NCI-H1694 (cell line): ENCODE data around the gene HOXA3.
A peak's percentile ranks its signal among the peaks of the same experiment; 100 is the strongest.

Experiments
- DNase-seq: peaks from one replicate; lab custom pipeline; 2025; lab: John Stamatoyannopoulos, UW

The HOXA3 gene

GRCh38 chr7:27151931-27152815 lies at the start of gene HOXA3:
Gene HOXA3, minus strand, starts transcription at chr7:27152583. Its CDS starts 41,943 bp downstream, at chr7:27110640.
- no peak for DNase-seq

DNA sequence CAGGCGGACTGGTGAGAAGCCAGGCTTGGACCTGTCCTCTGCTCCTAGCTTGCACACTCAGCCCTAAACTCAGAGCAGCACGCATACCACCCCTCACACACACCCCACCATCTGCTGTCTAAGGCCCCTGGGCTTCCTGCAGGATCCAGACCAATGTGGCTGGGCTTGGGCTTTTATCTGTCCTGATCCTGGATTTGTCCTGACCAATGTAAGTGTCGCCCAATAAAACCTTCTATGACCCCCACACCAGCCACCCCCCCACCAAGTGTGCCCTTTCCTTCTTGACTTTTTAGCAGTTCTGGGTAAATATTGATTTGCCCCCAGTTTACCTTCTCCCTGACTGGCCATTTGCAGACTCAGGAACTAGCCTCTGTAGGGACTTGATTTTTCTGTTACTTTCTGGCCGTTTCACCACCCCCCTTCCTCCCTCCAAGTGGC lies 49.2 kb upstream of the HOXA3 start:
- no peak for DNase-seq

DNA sequence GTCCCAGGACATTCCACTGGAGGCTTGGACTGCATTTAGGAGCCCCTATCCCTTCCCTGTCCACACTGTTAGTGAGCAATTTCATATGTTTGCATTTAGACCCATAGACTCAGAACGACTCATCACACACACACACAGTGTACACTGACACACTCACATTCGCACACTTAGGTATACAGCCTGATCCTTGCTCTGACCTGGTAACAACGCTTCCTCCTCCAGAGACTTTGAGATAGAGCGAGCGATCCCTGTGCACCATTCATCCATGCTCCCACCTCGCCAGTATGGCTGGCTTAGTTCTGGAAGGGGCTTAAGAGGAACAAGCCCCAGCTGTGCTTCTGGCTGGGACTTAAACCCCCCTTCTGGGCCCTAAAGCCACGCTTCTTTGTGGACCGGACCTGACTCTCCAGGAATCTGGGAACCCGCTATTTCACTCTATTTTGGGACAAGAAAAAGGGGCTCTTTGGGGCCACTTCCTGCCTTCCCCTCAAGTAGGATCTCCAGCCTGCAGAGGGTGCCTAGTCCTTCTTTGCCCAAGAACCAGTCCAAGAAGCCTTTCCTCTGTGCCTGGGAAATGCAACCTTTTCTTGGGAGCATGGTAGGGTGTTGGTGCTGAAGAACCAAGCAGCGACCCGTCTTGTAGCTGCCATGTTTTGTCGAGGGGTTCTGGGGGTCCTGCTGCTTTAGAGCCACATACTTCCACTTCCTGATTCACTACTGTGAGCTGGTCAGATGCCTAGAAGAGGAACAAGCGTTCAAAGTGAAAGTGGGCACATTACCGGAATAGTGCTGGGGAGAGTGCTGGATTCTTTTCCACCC lies 48.6 kb upstream of the HOXA3 start:
- no peak for DNase-seq

DNA sequence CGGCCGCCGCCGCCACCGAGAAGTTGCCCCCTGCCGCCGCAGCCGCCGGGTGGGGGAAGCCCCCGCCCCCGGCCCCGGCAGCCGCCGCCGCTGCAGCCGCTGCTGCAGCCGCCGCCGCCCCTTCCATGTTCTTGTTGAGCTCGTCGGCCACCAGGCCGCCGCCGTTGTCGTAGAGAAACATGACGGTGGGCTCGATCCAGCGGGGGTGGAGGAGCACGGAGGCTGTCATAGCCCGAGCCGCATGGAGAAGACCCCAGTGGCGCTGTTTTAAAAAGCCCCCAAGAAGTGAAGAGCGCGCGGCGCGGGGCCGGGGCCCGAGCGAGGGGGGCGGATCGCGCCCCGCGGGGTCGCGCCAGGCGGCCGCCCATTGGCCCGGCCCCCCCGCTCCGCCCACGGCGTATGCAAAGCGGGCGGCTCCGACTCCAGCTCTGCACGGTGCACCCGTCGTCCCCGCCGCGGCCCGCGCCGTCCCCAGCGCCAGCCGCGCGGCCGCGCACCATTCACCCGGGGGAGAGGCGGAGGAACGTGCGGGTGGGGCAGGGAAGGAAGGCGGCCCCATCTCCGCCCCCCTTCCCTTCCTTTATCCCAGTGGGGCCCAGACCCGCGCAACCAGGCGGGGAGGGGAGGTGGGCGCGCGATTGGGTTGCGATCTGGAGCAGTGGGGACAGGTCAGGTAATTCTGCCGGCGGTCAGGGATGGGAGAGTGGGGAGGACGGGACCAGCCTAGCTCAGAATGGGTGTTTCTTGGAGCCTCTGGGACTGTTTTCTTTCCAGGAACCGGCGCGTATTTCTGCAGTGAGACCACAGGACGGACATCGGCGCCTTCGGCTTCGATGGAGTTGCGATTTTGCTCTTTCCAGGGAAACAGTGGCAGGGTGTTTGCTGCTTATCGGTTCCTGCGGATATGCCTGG lies 47.7 kb upstream of the HOXA3 start, which contains the start of gene HOXA13:
HOXA13 (minus strand) TSS at position 243 of the 912 bp plus-strand sequence; CDS start at position 229, 14 bp downstream.
- peak; percentile 42 for DNase-seq

DNA sequence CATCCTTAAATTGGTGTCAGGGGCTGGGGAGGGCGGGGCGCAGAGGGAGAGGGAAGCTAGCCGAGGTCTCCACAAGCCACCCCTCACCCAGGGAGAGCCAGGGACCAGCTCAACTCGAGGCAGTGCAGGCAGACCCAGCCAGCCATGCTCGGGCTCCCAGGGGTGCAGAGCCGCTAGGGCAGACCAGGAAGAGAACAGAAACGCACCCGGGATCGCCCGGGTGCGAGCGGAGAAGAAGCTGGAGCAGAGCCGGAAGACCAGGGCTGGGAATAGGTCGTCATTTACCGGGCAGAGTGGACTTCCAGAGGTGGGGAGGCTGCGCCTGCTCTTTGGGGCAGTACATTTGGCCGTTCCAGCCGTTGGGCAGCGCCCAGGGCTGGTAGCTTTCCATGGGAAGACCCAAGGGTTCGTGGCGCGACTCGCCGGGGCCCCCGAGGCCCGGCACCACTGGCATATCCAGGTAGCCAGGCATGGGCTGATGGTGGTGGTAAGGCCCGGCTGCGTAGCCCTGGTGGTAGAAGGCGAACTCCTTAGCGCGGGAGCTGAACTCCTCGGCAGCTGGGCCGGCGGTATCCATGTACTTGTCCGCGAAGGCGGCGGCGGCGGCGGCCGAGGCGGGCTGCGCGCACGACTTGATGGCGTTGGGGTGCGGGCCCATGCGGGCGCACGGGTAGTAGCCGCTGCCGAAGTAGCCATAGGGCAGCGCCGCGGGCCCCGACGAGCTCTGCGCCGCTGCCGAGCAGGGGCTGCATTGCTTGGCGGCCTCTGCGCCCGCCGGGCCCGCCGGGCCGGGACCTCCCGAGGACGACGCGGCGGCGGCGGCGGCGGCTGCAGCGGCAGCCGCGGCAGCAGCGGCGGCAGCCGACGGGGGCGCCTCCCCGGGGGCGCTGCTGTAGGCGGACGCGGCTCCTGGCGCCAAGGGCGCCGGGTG lies 46.8 kb upstream of the HOXA3 start:
- no peak for DNase-seq

DNA sequence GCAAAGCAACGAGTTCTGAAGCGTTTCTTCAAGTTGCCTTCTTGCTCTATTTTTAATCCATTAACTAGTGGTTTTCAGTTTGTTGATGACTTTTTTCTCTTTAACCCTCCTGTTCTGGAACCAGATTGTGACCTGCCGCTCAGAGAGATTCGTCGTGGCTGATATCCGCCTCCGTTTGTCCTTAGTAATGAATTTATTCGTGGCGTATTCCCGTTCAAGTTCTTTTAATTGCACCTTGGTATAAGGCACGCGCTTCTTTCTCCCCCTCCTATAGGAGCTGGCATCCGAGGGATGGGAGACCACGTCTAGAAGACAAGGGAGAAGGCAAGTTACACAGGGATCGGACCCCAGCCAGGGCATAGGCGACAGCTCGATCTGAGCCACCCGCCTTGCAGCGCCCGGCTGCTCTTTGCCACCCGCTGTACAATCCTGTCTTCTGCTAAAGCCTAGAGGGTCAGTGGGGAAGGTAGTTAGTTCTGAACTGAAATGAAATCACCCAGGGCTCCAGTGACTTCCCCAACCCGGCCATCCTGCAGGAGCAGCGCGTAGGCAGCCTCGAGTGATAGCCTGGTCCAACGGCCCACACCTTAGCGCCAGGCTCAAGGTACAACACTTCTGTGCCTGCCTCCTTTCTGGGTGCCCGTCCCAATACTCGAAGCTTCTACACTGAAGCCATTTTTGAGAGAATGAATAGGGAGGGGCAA lies 45.9 kb upstream of the HOXA3 start:
- DNase-seq, result no peak

DNA sequence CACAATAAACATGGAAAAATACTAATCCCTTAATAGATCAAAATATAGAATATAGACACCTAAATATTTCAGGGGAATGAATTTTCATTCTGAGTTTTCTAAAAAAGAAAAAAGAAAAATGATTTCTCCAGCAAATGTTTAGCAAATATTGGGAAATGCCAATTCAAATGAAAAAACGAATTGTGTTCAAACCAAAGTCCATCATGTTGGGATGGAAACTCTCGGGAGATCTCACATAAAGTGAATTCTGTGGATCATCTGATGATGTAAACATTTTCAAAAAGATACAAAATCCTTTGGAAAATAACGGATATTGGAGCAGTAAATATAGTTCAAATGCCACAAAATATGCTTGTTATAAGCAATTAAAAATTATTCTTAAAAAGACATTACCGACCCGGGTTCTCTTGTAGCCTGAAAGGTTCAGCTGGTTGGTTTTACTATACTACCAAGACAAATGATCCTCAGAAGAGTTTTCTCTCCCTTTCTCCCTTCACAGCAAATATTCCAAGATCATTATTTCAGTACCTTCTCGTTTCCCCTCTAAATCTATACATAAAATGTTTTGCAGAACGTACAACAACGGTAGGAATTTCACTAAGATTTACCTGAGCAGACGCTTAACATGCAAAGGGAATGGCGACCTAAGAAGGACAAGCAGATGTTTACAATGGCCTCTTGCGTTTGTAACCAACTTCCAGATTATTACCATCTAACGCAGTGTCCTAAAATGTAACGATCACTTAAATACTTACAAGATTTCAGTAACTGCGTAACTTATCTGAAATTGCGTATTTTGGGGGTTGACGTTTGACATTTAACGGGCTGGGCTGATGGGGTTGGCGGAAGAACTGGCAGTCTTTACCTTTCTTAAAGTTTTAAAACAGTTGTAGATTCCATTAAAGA lies 45.0 kb upstream of the HOXA3 start:
- no peak for DNase-seq

GRCh38 chr7:27196287-27196767 lies 43.9 kb upstream of the HOXA3 start:
- peak; percentile 78 for DNase-seq

- DNase-seq, result no peak
These were observed 42.5 kb upstream of the HOXA3 start for GRCh38 chr7:27194686-27195379.

DNA sequence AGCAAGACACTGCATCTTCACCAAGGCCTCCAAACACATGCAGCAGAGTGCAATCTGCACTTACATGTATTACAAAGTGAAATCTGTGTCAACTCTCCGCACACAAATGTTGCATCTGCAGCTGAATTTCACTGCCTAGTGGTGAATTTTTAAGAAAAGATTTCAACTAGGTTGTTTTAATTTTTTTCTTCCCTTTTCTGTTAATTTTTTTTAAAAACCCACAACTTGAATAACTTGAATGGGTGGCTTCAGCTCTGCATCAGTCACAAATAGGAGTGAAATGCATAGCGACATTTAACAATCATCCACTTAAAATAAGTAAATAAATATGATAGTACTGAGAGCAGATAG lies 41.6 kb upstream of the HOXA3 start:
- DNase-seq, result no peak

DNA sequence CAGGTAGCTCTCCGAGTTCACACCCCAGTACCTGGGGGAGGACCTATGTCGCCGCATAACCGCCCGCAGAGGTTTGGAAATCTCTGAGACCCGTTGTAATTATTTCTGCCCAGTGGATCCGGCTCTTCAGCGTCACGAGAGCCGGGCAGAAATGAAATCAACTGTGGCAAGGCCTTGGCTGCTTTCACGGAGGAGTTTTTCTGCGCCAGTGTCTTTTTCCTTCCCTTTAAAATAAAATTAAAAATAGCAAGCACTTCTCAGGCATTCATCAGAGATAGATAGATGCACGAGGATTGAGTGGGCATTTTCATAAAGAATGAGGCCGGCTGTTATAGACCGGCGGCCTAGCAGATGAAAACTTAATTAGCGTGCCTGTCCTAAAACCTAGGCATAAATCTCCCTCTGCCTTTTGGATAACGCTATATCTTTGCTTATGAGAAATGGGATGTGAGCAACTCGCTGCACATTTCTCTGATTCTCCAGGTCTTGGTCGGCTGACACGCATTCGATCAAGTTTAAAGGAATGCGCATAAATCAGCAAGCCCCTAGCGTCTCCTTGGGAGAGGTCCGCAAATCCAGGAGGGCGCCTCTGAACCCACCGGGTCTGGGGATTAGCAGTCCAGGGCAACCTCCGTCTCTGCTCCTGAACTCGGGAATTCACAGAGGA lies 41.1 kb upstream of the HOXA3 start:
- DNase-seq, result no peak

- DNase-seq, result no peak
These were observed 40.4 kb upstream of the HOXA3 start for GRCh38 chr7:27192546-27193334.

DNA sequence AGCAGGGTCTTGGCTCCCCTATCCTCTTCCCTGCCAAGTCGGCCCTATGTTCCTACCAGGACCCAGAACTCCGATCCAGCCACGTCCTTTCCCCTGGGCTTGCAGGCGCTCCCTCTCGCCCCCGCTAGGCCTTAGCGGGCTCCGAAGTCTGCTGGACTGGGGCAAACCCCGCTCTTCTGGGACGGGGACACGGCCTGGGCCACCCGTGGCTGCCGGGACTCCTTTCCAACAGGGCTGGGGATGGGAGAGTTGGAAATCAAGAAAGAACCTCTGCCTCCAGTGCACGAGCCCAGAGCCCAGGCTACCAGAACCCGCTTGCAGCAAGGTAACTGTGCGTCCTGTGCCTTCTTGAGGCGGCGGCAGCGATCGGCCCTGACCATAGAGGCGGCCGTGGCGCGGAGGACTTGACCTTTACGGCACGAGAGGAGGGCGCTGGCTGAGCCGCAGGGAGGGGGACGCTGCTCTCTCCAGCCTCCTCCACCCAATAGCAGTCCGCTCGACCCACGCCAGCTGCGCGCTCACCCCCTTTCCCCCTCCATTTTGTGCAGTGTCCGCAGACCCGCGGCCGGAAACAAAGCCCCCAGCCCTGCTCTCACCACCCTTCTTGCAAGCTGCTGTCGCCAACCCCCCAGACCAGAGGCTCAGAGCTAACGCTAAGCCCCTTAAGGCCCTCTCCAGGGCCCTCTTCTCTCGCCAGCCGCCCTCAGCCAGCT lies 39.6 kb upstream of the HOXA3 start:
- no peak for DNase-seq

DNA sequence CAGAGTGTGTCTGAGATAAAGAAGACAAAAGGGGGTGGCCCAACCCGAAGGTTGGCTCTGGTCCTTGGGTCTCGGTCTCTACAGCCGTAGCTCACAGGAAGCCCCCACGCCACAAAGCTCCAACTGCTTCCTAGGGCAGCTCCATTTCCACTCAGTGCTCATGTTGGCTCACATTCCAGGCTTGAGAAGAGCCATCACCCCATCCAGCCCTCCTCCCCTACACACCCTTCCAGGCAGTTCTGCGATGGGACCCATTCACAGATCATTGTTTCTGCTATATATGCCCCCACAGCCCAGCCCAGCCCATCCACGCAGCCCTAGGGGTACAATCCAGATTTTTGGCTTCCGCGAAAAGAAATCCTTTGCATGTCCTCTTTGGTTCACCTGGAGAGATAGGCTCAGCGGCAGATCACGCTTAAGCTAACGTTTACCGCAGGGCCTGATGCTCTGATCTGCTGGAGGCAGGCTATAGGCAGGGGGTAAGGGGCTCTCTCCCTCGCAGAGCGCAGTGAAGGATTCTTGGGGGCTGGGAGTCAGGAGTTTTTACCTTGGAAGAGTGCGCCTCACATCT lies 38.9 kb upstream of the HOXA3 start:
- no peak for DNase-seq

DNA sequence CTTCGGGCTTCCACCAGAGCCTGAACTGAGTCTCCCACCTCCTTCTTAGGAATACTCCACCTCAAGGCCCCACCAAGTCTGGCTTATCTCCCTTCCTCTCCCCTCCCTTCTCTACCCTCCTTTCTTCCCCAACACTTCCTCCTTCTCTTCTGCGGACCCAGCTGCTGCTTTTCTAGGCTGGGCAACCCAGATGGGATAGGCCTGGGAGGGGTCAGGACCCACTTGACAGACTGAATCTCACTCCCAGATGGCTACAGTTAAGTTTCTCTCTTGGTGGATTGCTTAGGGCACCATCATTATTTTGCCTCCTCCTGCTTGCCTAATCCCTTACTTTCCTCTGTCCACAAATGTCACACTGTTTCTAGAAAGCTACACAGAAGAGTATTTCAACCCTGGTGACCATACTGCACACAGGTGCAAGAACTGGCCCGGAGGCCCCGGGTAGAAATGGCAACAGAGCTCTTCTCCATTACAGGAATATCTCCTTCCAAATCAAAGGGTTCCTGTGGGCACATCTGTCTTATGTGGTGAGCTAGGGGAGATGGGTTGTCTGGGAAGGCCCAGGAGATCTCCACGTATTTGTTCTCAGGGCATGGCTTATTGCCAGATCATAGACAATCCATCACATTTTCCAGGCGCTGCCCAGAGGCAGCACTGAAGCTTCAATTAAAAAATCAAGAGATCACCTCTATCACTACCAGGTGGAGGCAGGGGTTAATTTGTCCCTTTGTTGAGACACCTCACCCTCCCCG lies 37.8 kb upstream of the HOXA3 start:
- DNase-seq, result no peak
